Prostate gland (tissue), 2 donors: ENCODE results near the gene FAM20A.

ENCODE experiments used
- CTCF ChIP-seq, 4 experiments: fragments of 200-600 bp in 2 of 4; fragments of 450-650 bp in 2 of 4; sonication (generic) in 2 of 4; IDR thresholded peaks; 1 replicate in 3 of 4; 2 replicates in 1 of 4; pipeline ENCODE4 v1.5.1; 2016 to 2019; ENCODE audit warnings: antibody characterized with exemption in 4 of 4, mild to moderate bottlenecking in 2 of 4, moderate library complexity in 2 of 4
- POLR2AphosphoS5 ChIP-seq: sonication (generic); formaldehyde crosslinking; IDR thresholded peaks from one replicate; pipeline ENCODE4 v1.6.1; 2017; ENCODE audit warnings: antibody characterized with exemption

- TF ChIP-seq POLR2AphosphoS5 (no peak), CTCF (IDR thresholded peaks at IDR 0.05) (no peak)
Observed at GRCh38 chr17:68592682-68593641, 8.2 kb downstream of the FAM20A start.
